ENCODE results near the gene LRP1.

DNA sequence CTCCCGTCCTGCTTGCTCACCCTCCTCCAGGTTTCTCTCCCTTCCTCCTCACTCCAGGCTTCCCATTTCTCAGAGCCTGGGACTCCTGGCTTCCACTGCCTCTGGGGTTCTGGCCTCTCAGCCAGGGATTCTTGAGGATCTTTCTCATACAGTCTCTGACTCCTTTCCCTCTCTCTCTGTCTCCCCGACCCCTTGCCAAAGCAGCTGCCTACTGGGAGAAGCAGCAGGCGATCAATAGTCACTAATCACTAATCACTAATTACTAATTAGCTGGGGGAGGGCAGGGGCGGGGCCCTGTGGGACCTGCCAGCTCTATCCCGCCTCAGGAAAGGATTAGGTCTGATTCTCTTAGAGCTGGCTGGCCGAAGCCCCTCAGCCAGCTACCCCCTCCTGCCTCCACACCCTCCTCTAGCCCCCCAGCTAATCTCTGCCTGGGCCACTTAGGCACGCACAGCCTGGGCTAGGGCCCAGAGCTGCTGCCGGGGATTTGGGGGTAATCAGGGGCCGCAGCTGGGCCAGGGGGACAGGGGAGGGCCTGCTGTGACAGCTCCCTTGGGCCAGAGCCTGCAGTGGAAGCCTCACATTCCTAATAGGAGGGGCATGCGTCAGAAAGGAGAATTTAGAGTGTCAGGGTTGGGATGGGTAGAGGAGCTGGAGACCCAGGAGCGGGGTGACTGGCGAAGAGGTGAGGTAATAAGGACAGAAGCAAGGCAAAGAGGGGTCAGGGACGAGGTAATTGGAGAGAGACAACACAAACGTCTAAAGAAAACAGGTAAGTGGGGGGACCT lies 91.1 kb downstream of the LRP1 start:
- TF ChIP-seq, protein P1, sequence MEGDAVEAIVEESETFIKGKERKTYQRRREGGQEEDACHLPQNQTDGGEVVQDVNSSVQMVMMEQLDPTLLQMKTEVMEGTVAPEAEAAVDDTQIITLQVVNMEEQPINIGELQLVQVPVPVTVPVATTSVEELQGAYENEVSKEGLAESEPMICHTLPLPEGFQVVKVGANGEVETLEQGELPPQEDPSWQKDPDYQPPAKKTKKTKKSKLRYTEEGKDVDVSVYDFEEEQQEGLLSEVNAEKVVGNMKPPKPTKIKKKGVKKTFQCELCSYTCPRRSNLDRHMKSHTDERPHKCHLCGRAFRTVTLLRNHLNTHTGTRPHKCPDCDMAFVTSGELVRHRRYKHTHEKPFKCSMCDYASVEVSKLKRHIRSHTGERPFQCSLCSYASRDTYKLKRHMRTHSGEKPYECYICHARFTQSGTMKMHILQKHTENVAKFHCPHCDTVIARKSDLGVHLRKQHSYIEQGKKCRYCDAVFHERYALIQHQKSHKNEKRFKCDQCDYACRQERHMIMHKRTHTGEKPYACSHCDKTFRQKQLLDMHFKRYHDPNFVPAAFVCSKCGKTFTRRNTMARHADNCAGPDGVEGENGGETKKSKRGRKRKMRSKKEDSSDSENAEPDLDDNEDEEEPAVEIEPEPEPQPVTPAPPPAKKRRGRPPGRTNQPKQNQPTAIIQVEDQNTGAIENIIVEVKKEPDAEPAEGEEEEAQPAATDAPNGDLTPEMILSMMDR (IDR thresholded peaks at IDR 0.05), result no peak
- TF ChIP-seq, protein P2, sequence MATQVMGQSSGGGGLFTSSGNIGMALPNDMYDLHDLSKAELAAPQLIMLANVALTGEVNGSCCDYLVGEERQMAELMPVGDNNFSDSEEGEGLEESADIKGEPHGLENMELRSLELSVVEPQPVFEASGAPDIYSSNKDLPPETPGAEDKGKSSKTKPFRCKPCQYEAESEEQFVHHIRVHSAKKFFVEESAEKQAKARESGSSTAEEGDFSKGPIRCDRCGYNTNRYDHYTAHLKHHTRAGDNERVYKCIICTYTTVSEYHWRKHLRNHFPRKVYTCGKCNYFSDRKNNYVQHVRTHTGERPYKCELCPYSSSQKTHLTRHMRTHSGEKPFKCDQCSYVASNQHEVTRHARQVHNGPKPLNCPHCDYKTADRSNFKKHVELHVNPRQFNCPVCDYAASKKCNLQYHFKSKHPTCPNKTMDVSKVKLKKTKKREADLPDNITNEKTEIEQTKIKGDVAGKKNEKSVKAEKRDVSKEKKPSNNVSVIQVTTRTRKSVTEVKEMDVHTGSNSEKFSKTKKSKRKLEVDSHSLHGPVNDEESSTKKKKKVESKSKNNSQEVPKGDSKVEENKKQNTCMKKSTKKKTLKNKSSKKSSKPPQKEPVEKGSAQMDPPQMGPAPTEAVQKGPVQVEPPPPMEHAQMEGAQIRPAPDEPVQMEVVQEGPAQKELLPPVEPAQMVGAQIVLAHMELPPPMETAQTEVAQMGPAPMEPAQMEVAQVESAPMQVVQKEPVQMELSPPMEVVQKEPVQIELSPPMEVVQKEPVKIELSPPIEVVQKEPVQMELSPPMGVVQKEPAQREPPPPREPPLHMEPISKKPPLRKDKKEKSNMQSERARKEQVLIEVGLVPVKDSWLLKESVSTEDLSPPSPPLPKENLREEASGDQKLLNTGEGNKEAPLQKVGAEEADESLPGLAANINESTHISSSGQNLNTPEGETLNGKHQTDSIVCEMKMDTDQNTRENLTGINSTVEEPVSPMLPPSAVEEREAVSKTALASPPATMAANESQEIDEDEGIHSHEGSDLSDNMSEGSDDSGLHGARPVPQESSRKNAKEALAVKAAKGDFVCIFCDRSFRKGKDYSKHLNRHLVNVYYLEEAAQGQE (IDR thresholded peaks at IDR 0.05; ENCODE audit: insufficient read depth in 1 of 2, low read depth in 2 of 2, low read length in 1 of 2), result no peak
- TF ChIP-seq POLR2AphosphoS5 (IDR thresholded peaks at IDR 0.05; ENCODE audit: low read depth, low read length) (no peak), SIN3A (IDR thresholded peaks at IDR 0.05; ENCODE audit: borderline replicate concordance, insufficient read depth, low read depth, low read length) (no peak), TCF7L2 (IDR thresholded peaks at IDR 0.05; ENCODE audit: low read depth, low read length) (no peak)
